SK-N-MC (cell line): ENCODE measurements around the gene GPRC5C.

Source experiments
- DNase-seq: peaks from one replicate; pipeline ENCODE4 v3.0.0-alpha.2; 2011; ENCODE audit warnings: low read depth, low spot score
- H3K27ac ChIP-seq: fragments of 200-600 bp; sonication (generic); 2 replicates; pipeline ENCODE4 v1.5.1; 2016; ENCODE audit warnings: mixed run types
- H3K36me3 ChIP-seq: fragments of 200-600 bp; sonication (generic); 2 replicates; pipeline ENCODE4 v1.6.1; 2017; ENCODE audit warnings: antibody characterized with exemption, low read length, mixed read lengths; ENCODE audit not compliant: insufficient read depth
- H3K4me3 ChIP-seq: fragments of 200-600 bp; sonication (generic); 2 replicates; pipeline ENCODE4 v1.5.1; 2016
- H3K9ac ChIP-seq: fragments of 200-600 bp; sonication (generic); 2 replicates; pipeline ENCODE4 v1.8.0; 2017; ENCODE audit warnings: mixed run types, mixed read lengths; ENCODE audit not compliant: insufficient read length
- H3K9me3 ChIP-seq: fragments of 200-600 bp; sonication (generic); 2 replicates; pipeline ENCODE4 v1.6.1; 2017; ENCODE audit warnings: low read depth, mild to moderate bottlenecking, antibody characterized with exemption, low read length, moderate library complexity, mixed read lengths
- EZH2 ChIP-seq: fragments of 200-600 bp; sonication (generic); IDR thresholded peaks from one replicate; pipeline ENCODE4 v1.6.1; 2017; ENCODE audit warnings: antibody characterized with exemption
- FOXP2 ChIP-seq: optimal IDR thresholded peaks from 2 replicates; pipeline ENCODE3; 2011; ENCODE audit warnings: mild to moderate bottlenecking, moderate library complexity; ENCODE audit not compliant: insufficient read depth; ENCODE audit errors: extremely low read length, control extremely low read depth
- POLR2AphosphoS5 ChIP-seq: IDR thresholded peaks from 2 replicates; pipeline ENCODE4 v1.6.1; 2012; ENCODE audit warnings: mild to moderate bottlenecking, low read depth, low read length, borderline replicate concordance

Gene GPRC5C

DNA sequence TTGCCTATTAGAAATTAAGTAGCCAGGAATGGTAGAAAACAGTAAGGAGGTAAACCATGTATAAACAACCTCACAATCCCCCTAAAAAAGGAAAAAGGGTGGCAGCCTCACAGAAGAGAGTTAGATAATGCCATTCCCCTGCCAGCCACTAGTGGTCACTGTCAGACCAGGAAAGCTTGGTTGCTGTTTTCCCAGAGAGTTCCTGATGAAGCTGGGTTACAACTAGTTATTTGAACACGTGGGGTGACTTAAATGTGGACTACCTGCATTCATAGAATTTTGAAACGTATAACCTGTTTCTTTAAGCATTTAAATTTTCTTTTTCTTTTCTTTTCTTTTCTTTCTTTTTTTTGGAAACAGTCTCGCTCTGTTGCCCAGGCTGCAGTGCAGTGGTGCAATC, 5.8 kb downstream of the GPRC5C start:
- no peak for DNase-seq

DNA sequence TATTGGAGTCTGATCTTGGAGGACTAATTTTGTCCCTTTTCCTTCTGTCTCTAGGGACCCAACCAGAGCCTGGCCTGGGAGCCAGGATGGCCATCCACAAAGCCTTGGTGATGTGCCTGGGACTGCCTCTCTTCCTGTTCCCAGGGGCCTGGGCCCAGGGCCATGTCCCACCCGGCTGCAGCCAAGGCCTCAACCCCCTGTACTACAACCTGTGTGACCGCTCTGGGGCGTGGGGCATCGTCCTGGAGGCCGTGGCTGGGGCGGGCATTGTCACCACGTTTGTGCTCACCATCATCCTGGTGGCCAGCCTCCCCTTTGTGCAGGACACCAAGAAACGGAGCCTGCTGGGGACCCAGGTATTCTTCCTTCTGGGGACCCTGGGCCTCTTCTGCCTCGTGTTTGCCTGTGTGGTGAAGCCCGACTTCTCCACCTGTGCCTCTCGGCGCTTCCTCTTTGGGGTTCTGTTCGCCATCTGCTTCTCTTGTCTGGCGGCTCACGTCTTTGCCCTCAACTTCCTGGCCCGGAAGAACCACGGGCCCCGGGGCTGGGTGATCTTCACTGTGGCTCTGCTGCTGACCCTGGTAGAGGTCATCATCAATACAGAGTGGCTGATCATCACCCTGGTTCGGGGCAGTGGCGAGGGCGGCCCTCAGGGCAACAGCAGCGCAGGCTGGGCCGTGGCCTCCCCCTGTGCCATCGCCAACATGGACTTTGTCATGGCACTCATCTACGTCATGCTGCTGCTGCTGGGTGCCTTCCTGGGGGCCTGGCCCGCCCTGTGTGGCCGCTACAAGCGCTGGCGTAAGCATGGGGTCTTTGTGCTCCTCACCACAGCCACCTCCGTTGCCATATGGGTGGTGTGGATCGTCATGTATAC, 8.0 kb downstream of the GPRC5C start:
- no peak for DNase-seq
- H3K9ac ChIP-seq: no peak overlapping the region
- no peak overlapping the region for H3K4me3 ChIP-seq
- no peak for TF ChIP-seq FOXP2
- H3K9me3 ChIP-seq: peaks cover 2% of the 10 kb centered on the region; the same call in 1 of the 2 replicates
- no peak overlapping the region for H3K27ac ChIP-seq
- H3K36me3 ChIP-seq: no peaks in the 10 kb centered on the region

More for the DNA sequence above, 5.8 kb downstream of the GPRC5C start:
- Histone ChIP-seq H3K27ac (no peak overlapping the region), H3K4me3 (no peak overlapping the region), H3K36me3 (no peaks in the 10 kb centered on the region), H3K9ac (no peak overlapping the region), H3K9me3 (peaks cover 2% of the 10 kb centered on the region; the same call in 1 of the 2 replicates)
- TF ChIP-seq POLR2AphosphoS5: no peak
- TF ChIP-seq FOXP2: no peak
- no peak for TF ChIP-seq EZH2

DNA sequence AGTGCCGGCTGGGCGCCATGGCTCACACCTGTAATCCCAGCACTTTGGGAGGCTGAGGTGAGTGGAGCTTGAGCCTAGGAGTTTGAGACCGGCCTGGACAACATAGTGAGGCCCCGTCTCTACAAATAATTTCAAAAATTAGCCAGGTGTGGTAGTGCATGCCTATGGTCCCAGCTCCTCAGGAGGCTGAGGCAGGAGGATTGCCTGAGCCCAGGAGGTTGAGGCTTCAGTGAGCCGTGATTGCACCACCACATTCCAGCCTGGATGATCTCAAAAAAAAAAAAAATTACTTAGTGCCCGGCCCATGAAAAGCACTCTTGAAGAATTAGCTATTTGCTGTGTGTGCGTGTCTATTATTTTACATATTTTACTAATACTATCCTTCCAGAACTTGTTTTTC, 9.6 kb downstream of the GPRC5C start:
- no peak for TF ChIP-seq EZH2
- no peaks in the 10 kb centered on the region for H3K36me3 ChIP-seq

GRCh38 chr17:74442291-74442669, 10.4 kb downstream of the GPRC5C start:
- H3K9ac ChIP-seq: no peak overlapping the region
- TF ChIP-seq POLR2AphosphoS5 (no peak), EZH2 (no peak), FOXP2 (no peak)
- DNase-seq: no peak
- no peak overlapping the region for H3K27ac ChIP-seq
- H3K9me3 ChIP-seq: peaks cover 2% of the 10 kb centered on the region; the same call in 1 of the 2 replicates
- no peak overlapping the region for H3K4me3 ChIP-seq
- no peaks in the 10 kb centered on the region for H3K36me3 ChIP-seq

More for the DNA sequence above, 9.6 kb downstream of the GPRC5C start:
- DNase-seq: no peak
- peaks cover 2% of the 10 kb centered on the region; the same call in 1 of the 2 replicates for H3K9me3 ChIP-seq
- H3K27ac ChIP-seq: no peak overlapping the region
- H3K4me3 ChIP-seq: no peak overlapping the region
- H3K9ac ChIP-seq: no peak overlapping the region

- H3K4me3 ChIP-seq: peak overlapping the region; percentile 25; the same call in 1 of the 2 replicates
- H3K36me3 ChIP-seq: no peaks in the 10 kb centered on the region
- H3K27ac ChIP-seq: no peak overlapping the region
- DNase-seq: no peak
- TF ChIP-seq POLR2AphosphoS5 (no peak), FOXP2 (no peak), EZH2 (no peak)
- peak overlapping the region; percentile 26 for H3K9ac ChIP-seq
- H3K9me3 ChIP-seq: no peaks in the 10 kb centered on the region
Measured at GRCh38 chr17:74442670-74443515, 11.0 kb downstream of the GPRC5C start.

- no peak for DNase-seq
- no peak for TF ChIP-seq EZH2
- TF ChIP-seq POLR2AphosphoS5: no peak
- TF ChIP-seq FOXP2: no peak
- Histone ChIP-seq H3K4me3 (no peak overlapping the region; the same call in 1 of the 2 replicates), H3K27ac (no peak overlapping the region), H3K9ac (no peak overlapping the region), H3K36me3 (no peaks in the 10 kb centered on the region), H3K9me3 (no peaks in the 10 kb centered on the region)
Measured at GRCh38 chr17:74443516-74444296, 11.8 kb downstream of the GPRC5C start.

- Histone ChIP-seq H3K4me3 (no peak overlapping the region), H3K9ac (no peak overlapping the region), H3K27ac (no peak overlapping the region), H3K9me3 (no peaks in the 10 kb centered on the region), H3K36me3 (no peaks in the 10 kb centered on the region)
- TF ChIP-seq POLR2AphosphoS5 (no peak), EZH2 (no peak), FOXP2 (no peak)
- no peak for DNase-seq
Measured at GRCh38 chr17:74444406-74444805, 12.5 kb downstream of the GPRC5C start.

DNA sequence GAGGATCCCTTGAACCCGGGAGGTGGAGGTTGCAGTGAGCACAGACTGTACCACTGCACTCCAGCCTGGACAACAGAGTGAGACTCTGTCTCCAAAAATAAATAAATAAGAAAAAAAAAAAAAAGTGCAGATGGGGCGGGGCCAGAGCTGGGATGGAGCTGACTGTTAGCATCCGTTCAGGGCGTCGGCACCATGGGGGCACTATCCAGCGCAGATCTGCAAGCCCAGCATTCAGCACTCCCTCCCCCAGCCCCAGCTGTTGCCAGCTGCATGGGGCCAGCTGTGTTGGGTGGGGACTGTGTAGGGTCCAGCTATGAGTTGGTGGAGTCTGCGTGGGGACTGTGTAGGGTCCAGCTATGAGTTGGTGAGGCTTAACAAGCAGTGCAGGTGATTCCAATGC, 13.3 kb downstream of the GPRC5C start:
- no peak overlapping the region for H3K9ac ChIP-seq
- H3K4me3 ChIP-seq: no peak overlapping the region
- DNase-seq: no peak
- no peaks in the 10 kb centered on the region for H3K9me3 ChIP-seq
- no peak overlapping the region for H3K27ac ChIP-seq
- H3K36me3 ChIP-seq: no peaks in the 10 kb centered on the region
- TF ChIP-seq POLR2AphosphoS5 (no peak), EZH2 (no peak), FOXP2 (no peak)
